GM10266 (cell line): ENCODE results near the gene BANK1.
A peak's percentile ranks its signal among the peaks of the same experiment; 100 is the strongest.

Experiments
- DNase-seq: peaks from one replicate; pipeline ENCODE4 v3.0.0; 2012; ENCODE audit errors: extremely low spot score
- CTCF ChIP-seq: IDR thresholded peaks from 2 replicates; pipeline ENCODE4 v1.5.1; 2012; ENCODE audit warnings: mild to moderate bottlenecking, low read depth; ENCODE audit not compliant: control insufficient read depth, insufficient read depth; ENCODE audit errors: missing control alignments

Gene BANK1

GRCh38 chr4:101993842-101994775 lies 203.6 kb downstream of the BANK1 start:
- TF ChIP-seq CTCF, result no peak
- DNase-seq, result no peak

GRCh38 chr4:102007959-102008425 lies 217.5 kb downstream of the BANK1 start:
- no peak for TF ChIP-seq CTCF
- peak; percentile 9 for DNase-seq

- no peak for TF ChIP-seq CTCF
Observed at GRCh38 chr4:102008711-102009110, 218.2 kb downstream of the BANK1 start.

GRCh38 chr4:102022343-102022742 lies 231.8 kb downstream of the BANK1 start:
- DNase-seq, result no peak
- no peak for TF ChIP-seq CTCF

More at GRCh38 chr4:102008711-102009110, 218.2 kb downstream of the BANK1 start:
- DNase-seq, result no peak

GRCh38 chr4:102027961-102028360 lies 237.4 kb downstream of the BANK1 start:
- TF ChIP-seq CTCF, result no peak
- no peak for DNase-seq

GRCh38 chr4:102031406-102031805 lies 240.9 kb downstream of the BANK1 start:
- TF ChIP-seq CTCF, result no peak
- DNase-seq, result no peak

- no peak for TF ChIP-seq CTCF
- DNase-seq, result no peak
Observed at GRCh38 chr4:102036016-102036415, 245.5 kb downstream of the BANK1 start.
